Measurements from ENCODE around the gene CRIP2.

DNA sequence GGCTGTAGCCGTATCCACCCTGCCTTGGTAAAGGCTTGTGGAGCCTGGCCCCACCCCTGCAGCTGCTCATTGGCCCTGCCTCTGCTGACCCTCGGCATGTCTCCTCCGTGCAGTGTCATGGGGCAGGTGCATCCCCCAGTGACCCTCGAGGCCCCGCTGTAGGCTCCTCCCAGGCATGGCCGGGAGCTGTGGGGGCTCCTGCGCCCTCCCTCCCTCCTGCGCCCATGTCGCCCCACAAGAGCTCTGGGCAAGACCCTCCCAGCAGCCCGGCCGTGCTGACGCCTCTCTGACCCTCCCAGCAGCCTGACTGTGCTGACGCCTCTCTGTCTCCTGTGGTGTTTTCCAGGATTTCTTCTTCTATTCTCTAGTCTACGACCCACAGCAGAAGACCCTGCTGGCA lies 20.8 kb upstream of the CRIP2 start:
- TF ChIP-seq EZH2phosphoT487 (IDR thresholded peaks at IDR 0.05; ENCODE audit: insufficient read depth, low read depth), result no peak
- TF ChIP-seq EZH2 (IDR thresholded peaks at IDR 0.05; ENCODE audit: insufficient read depth, poor library complexity, severe bottlenecking), result no peak
